OCI-LY3 (cell line): ENCODE data around the gene WDSUB1.

Experiments used
- EZH2phosphoT487 ChIP-seq: fragments of 200-600 bp; shearing (Covaris generic); IDR thresholded peaks from 2 replicates; pipeline ENCODE4 v1.6.1; 2018; ENCODE audit warnings: antibody characterized with exemption, mixed run types, low read depth
- TF ChIP-seq, protein P1 (sequence below): fragments of 200-600, 300-600 bp; sonication (generic); IDR thresholded peaks from 2 replicates; pipeline ENCODE4 v1.5.1; 2014; ENCODE audit warnings: antibody characterized with exemption, low read length, low read depth

DNA sequence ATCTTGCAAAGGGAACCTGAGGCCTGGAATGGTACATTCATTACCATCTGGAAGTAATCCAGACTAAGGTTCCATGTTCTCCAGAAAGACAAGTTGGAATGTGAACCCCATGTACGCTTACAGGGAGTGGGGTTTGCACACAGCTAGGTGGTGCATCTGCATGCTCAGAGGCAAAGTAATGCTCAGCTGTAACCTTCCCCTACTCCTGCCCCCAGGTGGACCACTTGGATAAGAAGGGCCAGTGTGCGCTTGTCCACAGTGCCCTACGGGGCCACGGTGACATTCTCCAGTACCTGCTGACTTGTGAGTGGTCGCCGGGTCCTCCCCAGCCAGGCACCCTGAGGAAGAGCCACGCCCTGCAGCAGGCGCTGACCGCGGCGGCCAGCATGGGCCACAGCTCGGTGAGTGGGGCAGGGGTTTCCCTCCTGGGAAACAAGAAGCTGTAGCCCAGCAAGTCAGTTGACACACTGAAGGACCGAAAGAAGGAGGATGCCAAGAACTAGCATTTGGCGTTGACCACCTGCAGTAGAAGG lies 90.0 kb downstream of the WDSUB1 start:
- TF ChIP-seq EZH2phosphoT487 = no peak
- TF ChIP-seq, protein P1, sequence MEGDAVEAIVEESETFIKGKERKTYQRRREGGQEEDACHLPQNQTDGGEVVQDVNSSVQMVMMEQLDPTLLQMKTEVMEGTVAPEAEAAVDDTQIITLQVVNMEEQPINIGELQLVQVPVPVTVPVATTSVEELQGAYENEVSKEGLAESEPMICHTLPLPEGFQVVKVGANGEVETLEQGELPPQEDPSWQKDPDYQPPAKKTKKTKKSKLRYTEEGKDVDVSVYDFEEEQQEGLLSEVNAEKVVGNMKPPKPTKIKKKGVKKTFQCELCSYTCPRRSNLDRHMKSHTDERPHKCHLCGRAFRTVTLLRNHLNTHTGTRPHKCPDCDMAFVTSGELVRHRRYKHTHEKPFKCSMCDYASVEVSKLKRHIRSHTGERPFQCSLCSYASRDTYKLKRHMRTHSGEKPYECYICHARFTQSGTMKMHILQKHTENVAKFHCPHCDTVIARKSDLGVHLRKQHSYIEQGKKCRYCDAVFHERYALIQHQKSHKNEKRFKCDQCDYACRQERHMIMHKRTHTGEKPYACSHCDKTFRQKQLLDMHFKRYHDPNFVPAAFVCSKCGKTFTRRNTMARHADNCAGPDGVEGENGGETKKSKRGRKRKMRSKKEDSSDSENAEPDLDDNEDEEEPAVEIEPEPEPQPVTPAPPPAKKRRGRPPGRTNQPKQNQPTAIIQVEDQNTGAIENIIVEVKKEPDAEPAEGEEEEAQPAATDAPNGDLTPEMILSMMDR = no peak
